Caki2 (cell line): ENCODE measurements around the gene CPSF7. TPM values are rescaled to one million over a fixed set of nuclear protein-coding genes. Genes with fewer than 3 reads are reported as not detected.
"Not testable (repeated sequence)": the region's sequence is repeated elsewhere in the genome, so short reads cannot be mapped to it uniquely, and the experiment has no call there.

ENCODE experiments used
- DNase-seq: peaks from one replicate; pipeline ENCODE4 v3.0.0-alpha.2; 2015; ENCODE audit warnings: low read depth
- in situ Hi-C: cut with HindIII; loops from 2 replicates; pipeline ENCODE4 v1.10.0; 2016; ENCODE audit warnings: low sequenced_read_pairs, low pct_unique_long_range_greater_than_20kb, mixed read lengths
- total RNA-seq: library from RNA; depleted of rRNA; stranded (reverse); fragments of >200 nt; shearing (Covaris generic); gene quantifications from 2 replicates; pipeline ENCODE4 v1.2.3, GENCODE V29; 2014; ENCODE audit warnings: low replicate concordance

Gene CPSF7
- total RNA-seq, 1 experiment from 2014 or later = 24.5 TPM

GRCh38 chr11:61447601-61448551 is 18.1 kb upstream of the CPSF7 start:
- in situ Hi-C loops = no loop called here
- DNase-seq = no peak

- DNase-seq = peak; percentile 88
- in situ Hi-C loops = no loop called here
Observed at GRCh38 chr11:61446211-61446651, 16.5 kb upstream of the CPSF7 start.

GRCh38 chr11:61445516-61445915 is 15.7 kb upstream of the CPSF7 start:
- in situ Hi-C loops = no loop called here
- DNase-seq = no peak

GRCh38 chr11:61442616-61443015 is 12.8 kb upstream of the CPSF7 start:
- in situ Hi-C loops = no loop called here
- DNase-seq = no peak

GRCh38 chr11:61439615-61440014 is 9.8 kb upstream of the CPSF7 start:
- in situ Hi-C loops = no loop called here
- no peak for DNase-seq

GRCh38 chr11:61437496-61437895 is 7.7 kb upstream of the CPSF7 start:
- in situ Hi-C loops = no loop called here
- DNase-seq = no peak

GRCh38 chr11:61430839-61431238 is 1.1 kb upstream of the CPSF7 start:
- in situ Hi-C loops, DNase-seq: not testable (repeated sequence)

GRCh38 chr11:61429346-61429690 is 457 bp downstream of the CPSF7 start:
- in situ Hi-C loops = no loop called here
- peak; percentile 64 for DNase-seq

- DNase-seq = no peak
- in situ Hi-C loops = no loop called here
Observed at GRCh38 chr11:61425367-61426131, 4.2 kb downstream of the CPSF7 start.

GRCh38 chr11:61422226-61422625 is 7.5 kb downstream of the CPSF7 start:
- in situ Hi-C loops = no loop called here
- DNase-seq = no peak

GRCh38 chr11:61418136-61418535 is 11.6 kb downstream of the CPSF7 start:
- peak; percentile 13 for DNase-seq
- in situ Hi-C loops = no loop called here

- in situ Hi-C loops = no loop called here
- peak; percentile 25 for DNase-seq
Observed at GRCh38 chr11:61417670-61418069, 12.1 kb downstream of the CPSF7 start.

- in situ Hi-C loops = no loop called here
- DNase-seq = no peak
Observed at GRCh38 chr11:61416941-61417340, 12.8 kb downstream of the CPSF7 start.

- no peak for DNase-seq
- in situ Hi-C loops = no loop called here
Observed at GRCh38 chr11:61415381-61415780, 14.4 kb downstream of the CPSF7 start.

GRCh38 chr11:61414547-61414946 is 15.2 kb downstream of the CPSF7 start:
- no peak for DNase-seq
- in situ Hi-C loops = no loop called here

- DNase-seq = no peak
- in situ Hi-C loops = no loop called here
Observed at GRCh38 chr11:61413496-61413895, 16.3 kb downstream of the CPSF7 start.

GRCh38 chr11:61411589-61411988 is 18.2 kb downstream of the CPSF7 start:
- in situ Hi-C loops = no loop called here
- DNase-seq = no peak

- no peak for DNase-seq
- in situ Hi-C loops = no loop called here
Observed at GRCh38 chr11:61406991-61407728, 22.6 kb downstream of the CPSF7 start.

GRCh38 chr11:61406067-61406466 is 23.7 kb downstream of the CPSF7 start:
- in situ Hi-C loops = no loop called here
- DNase-seq = no peak
